AG04450 (cell line): ENCODE results near the gene RAET1L. TPM values are rescaled to one million over a fixed set of nuclear protein-coding genes. Genes with fewer than 3 reads are reported as not detected.

Experiments used
- CTCF ChIA-PET: fragments of 300-600, 350-600 bp; formaldehyde crosslinking; extraction: SDS; loops from one replicate; lab custom pipeline; 2022; ENCODE audit warnings: antibody characterized with exemption, inconsistent platforms; lab: Charles Lee
- POLR2A ChIA-PET: fragments of 350-600 bp; formaldehyde crosslinking; extraction: SDS; loops from one replicate; lab custom pipeline; 2021; ENCODE audit warnings: antibody characterized with exemption, inconsistent platforms; lab: Yijun Ruan, JAX
- DNase-seq: peaks from one replicate; pipeline ENCODE4 v3.0.0-alpha.2; 2011; ENCODE audit warnings: low read depth, low spot score
- H3K27ac ChIP-seq: one replicate; pipeline ENCODE4 v1.5.1; 2012; ENCODE audit warnings: low read depth, low read length, control low read depth
- H3K27me3 ChIP-seq: one replicate; pipeline ENCODE4 v1.6.0; 2012; ENCODE audit warnings: low read length; ENCODE audit not compliant: control insufficient read depth, insufficient read depth
- H3K4me3 ChIP-seq: 2 replicates; pipeline ENCODE4 v1.5.1; 2011; ENCODE audit warnings: mild to moderate bottlenecking, low read depth, low read length, control low read depth
- H3K9me3 ChIP-seq: 2 replicates; pipeline ENCODE4 v1.5.1; 2012; ENCODE audit warnings: low read length; ENCODE audit not compliant: control insufficient read depth, insufficient read depth
- polyA plus RNA-seq: library from polyadenylated mRNA; depleted of rRNA; stranded (reverse); fragments of >200 nt; gene quantifications from 2 replicates; pipeline ENCODE4 v1.2.3, GENCODE V29; 2011
- TF ChIP-seq, protein P1 (sequence below): IDR thresholded peaks from 2 replicates; pipeline ENCODE4 v1.5.1; 2011; ENCODE audit warnings: low read depth, low read length, control low read depth, inconsistent platforms

Gene RAET1L
- polyA plus RNA-seq, 1 experiment, result not detected

DNA sequence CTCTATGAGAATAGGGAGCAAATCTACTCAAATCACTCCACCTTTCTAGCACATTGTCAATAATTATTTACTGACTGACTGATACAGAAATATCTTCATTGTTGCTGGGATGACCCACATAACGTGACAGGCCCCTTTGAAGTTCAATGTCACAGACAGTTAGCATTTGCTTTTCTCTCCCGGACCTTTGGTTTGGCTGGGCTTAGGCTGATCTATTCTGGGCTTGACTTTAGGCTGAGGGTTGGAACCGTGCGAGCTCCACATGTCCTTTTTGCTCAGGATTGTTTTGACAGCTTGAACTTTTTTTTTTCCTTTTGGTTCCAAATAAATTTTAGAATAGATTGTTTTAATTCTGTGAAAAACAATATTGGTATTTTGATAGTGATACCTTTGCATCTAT, 31.6 kb upstream of the RAET1L start:
- Histone ChIP-seq H3K4me3 (no peak overlapping the region), H3K9me3 (no peaks in the 10 kb centered on the region), H3K27me3 (peaks cover 30% of the 10 kb centered on the region), H3K27ac (no peak overlapping the region)
- no peak for DNase-seq
- ChIA-PET CTCF (no interaction called here), POLR2A (no interaction called here)
- TF ChIP-seq, protein P1, sequence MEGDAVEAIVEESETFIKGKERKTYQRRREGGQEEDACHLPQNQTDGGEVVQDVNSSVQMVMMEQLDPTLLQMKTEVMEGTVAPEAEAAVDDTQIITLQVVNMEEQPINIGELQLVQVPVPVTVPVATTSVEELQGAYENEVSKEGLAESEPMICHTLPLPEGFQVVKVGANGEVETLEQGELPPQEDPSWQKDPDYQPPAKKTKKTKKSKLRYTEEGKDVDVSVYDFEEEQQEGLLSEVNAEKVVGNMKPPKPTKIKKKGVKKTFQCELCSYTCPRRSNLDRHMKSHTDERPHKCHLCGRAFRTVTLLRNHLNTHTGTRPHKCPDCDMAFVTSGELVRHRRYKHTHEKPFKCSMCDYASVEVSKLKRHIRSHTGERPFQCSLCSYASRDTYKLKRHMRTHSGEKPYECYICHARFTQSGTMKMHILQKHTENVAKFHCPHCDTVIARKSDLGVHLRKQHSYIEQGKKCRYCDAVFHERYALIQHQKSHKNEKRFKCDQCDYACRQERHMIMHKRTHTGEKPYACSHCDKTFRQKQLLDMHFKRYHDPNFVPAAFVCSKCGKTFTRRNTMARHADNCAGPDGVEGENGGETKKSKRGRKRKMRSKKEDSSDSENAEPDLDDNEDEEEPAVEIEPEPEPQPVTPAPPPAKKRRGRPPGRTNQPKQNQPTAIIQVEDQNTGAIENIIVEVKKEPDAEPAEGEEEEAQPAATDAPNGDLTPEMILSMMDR, result no peak

- H3K4me3 ChIP-seq, result no peak overlapping the region
- no peaks in the 10 kb centered on the region for H3K9me3 ChIP-seq
- no peak overlapping the region for H3K27ac ChIP-seq
- POLR2A ChIA-PET, result no interaction called here
- TF ChIP-seq, protein P1, result no peak
- CTCF ChIA-PET, result interaction anchor here (2.6 kb wide), 1 partner anchor 15 kb away, joined by 11 read pairs; no protein-coding TSS in a partner anchor
- peaks cover 30% of the 10 kb centered on the region for H3K27me3 ChIP-seq
- DNase-seq, result no peak
These were observed 30.8 kb upstream of the RAET1L start for GRCh38 chr6:150056156-150056555.

DNA sequence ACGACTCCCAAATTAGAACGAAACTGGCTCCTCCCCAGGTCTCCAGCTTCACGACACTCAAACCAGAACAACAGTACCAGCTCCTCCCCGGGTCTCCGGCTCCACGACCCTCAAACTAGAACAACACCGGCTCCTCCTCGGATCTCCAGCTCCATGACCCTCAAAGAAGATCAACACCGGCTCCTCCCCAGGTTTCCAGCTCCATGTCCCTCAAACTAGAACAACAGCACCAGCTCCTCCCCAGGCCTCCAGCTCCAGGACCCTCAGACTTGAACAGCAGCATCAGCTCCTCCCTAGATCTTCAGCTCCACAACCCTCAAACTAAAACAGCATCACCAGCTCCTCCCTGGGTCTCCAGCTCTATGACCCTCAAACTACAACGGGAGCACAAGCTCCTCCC, 29.8 kb upstream of the RAET1L start:
- DNase-seq, result no peak
- CTCF ChIA-PET, result interaction anchor here (2.2 to 2.6 kb wide), 2 partner anchors 12 to 16 kb away, joined by 5 to 11 read pairs; no protein-coding TSS in a partner anchor
- POLR2A ChIA-PET, result no interaction called here
- no peak overlapping the region for H3K27ac ChIP-seq
- no peak overlapping the region for H3K4me3 ChIP-seq
- TF ChIP-seq, protein P1, result no peak
- peaks cover 32% of the 10 kb centered on the region for H3K27me3 ChIP-seq
- H3K9me3 ChIP-seq, result no peaks in the 10 kb centered on the region

DNA sequence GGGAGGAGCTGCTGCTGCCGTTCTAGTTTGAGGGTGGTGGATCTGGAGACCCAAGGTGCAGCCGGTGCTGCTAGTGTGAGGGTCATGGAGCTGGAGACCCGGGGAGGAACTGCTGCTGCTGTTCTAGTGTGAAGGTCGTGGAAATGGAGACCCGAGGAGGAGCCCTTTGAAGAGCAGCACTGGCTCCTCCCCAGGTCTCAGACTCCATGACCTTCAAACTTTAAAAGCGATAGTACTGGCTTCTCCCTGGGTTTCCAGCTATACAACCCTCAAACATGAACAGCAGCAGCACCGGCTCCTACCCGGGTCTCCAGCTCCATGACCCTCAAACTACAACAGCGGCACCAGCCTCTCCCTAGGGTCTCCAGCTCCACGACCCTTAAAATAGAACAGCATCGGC, 28.1 kb upstream of the RAET1L start:
- TF ChIP-seq, protein P1, result no peak
- Histone ChIP-seq H3K27ac (no peak overlapping the region), H3K9me3 (no peaks in the 10 kb centered on the region), H3K4me3 (no peak overlapping the region), H3K27me3 (peaks cover 32% of the 10 kb centered on the region)
- ChIA-PET POLR2A (no interaction called here), CTCF (interaction anchor here (2.2 kb wide), 1 partner anchor 14 kb away, joined by 5 read pairs; no protein-coding TSS in a partner anchor)
- DNase-seq, result no peak

DNA sequence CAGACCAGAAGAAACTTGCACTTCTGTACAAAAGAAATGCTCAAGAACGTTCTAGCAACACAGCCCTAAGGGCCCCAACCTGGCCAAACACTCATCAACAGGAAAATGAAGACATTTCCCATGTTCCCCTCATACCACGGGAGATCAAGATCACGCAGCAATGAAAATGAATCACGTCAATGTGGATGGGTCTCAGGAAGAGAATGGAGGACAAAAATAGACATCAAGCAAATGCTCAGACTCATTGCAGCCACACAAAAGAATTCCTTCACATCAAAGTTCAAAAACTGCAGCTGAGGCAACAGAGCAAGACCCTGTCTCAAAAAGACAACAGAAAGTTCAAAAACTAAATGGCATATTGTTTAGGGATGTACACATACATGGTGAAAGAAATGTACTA, 25.5 kb upstream of the RAET1L start:
- TF ChIP-seq, protein P1, result no peak
- no peaks in the 10 kb centered on the region for H3K9me3 ChIP-seq
- CTCF ChIA-PET, result no interaction called here

More for the DNA sequence above, 25.5 kb upstream of the RAET1L start:
- H3K27me3 ChIP-seq, result peaks cover 38% of the 10 kb centered on the region
- no peak overlapping the region for H3K4me3 ChIP-seq
- DNase-seq, result no peak
- no peak overlapping the region for H3K27ac ChIP-seq
- POLR2A ChIA-PET, result no interaction called here
